HEK293T (cell line): ENCODE data around the gene DNAJC3.
"Not testable (repeated sequence)": the region's sequence is repeated elsewhere in the genome, so short reads cannot be mapped to it uniquely, and the experiment has no call there.

ENCODE experiments used
- BHLHE40 ChIP-seq: fragments of 450-650 bp; IDR thresholded peaks from 2 replicates; pipeline ENCODE4 v1.6.1; 2016; ENCODE audit warnings: mild to moderate bottlenecking, moderate library complexity, borderline replicate concordance
- CTBP1 ChIP-seq: fragments of 450-650 bp; IDR thresholded peaks from 2 replicates; pipeline ENCODE4 v1.6.1; 2016; ENCODE audit warnings: borderline replicate concordance
- ELF4 ChIP-seq: fragments of 450-650 bp; IDR thresholded peaks from 2 replicates; pipeline ENCODE4 v1.6.1; 2017; ENCODE audit warnings: antibody characterized with exemption
- FOXA1 ChIP-seq: fragments of 450-650 bp; IDR thresholded peaks from 2 replicates; pipeline ENCODE4 v1.6.1; 2016; ENCODE audit warnings: mild to moderate bottlenecking
- FOXM1 ChIP-seq: fragments of 450-650 bp; IDR thresholded peaks from 2 replicates; pipeline ENCODE4 v1.6.1; 2017; ENCODE audit warnings: mild to moderate bottlenecking, borderline replicate concordance
- HDGF ChIP-seq: fragments of 450-650 bp; IDR thresholded peaks from 2 replicates; pipeline ENCODE4 v1.6.1; 2017; ENCODE audit warnings: antibody characterized with exemption, borderline replicate concordance
- PKNOX1 ChIP-seq: fragments of 450-650 bp; IDR thresholded peaks from 2 replicates; pipeline ENCODE4 v1.6.1; 2016
- SP1 ChIP-seq: fragments of 450-650 bp; IDR thresholded peaks from 2 replicates; pipeline ENCODE4 v1.6.1; 2017
- TARDBP ChIP-seq: fragments of 450-650 bp; IDR thresholded peaks from 2 replicates; pipeline ENCODE4 v1.6.1; 2016
- ZNF384 ChIP-seq: fragments of 450-650 bp; IDR thresholded peaks from 2 replicates; pipeline ENCODE4 v1.6.1; 2016

GRCh38 chr13:95690986-95691385 lies 14.0 kb downstream of the DNAJC3 start:
- TF ChIP-seq ELF4, CTBP1, SP1, BHLHE40, ZNF384, FOXM1, PKNOX1, HDGF, FOXA1, TARDBP: not testable (repeated sequence)
